GM18951 (cell line): ENCODE results near the gene WNT4.

Experiments
- POLR2A ChIP-seq: IDR thresholded peaks from 4 replicates; pipeline ENCODE4 v1.6.1; 2011; ENCODE audit warnings: mild to moderate bottlenecking; ENCODE audit not compliant: insufficient read length, insufficient read depth; ENCODE audit errors: extremely low read depth
- in situ Hi-C: fragments of 300-500 bp; cut with MboI; formaldehyde crosslinking; loops from one replicate; pipeline ENCODE4 v1.12.0; 2022; ENCODE audit warnings: low sequenced_read_pairs, mixed read lengths, inconsistent platforms; ENCODE audit not compliant: unreplicated experiment

Gene WNT4

DNA sequence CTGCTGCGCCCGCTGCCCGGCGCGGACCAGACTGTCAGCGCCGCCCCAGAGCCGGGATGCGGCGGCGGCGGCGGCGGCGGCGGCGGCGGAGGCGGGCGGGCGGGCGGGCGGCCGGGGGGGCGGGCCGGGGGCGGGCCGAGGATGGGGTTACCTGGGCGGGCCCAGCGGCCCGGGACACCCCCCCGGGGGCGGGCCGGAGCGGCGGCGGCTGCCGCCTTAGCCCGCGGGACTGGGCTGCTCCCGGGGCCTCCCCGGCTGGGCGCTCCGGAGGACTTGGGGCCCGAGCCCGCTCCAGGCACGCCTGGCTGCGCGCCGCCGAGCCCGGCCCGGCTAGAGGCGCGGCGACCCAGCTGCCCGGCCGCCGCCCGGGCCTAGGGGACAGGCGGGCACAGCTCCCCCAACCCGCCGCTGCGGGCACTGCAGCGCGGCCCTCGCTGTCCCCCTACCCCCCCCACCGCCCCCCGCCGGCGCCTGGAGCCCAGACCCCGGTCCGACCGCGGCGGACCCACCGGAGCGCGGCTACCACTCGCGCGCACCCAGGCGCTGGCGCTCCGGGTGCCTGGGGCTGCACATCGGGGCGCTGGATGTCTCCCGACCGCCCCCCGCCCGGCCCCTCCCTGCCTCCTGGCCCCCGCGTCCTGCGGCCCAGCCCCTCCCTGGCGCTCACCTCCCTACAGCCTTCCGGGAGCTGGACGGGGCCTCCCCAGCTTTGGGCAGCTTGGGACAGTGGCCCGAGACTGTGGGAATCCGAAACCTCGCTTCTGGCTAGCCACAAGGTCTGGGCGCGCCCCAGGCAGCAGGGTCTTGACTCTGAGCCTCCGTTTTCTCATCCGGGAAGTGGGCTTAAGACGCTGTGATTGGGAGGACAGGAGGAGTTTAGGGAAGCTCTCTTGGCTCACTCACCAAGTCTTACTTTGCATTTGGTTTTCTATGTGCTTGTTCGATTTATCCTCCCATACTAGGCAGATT is at the start of gene WNT4:
Gene WNT4, minus strand, starts transcription at position 33 of the 969 bp plus-strand sequence. CDS start 175 bp downstream, outside the sequence.
- no peak for TF ChIP-seq POLR2A
- in situ Hi-C loops, result loop anchor here (25.0 kb wide), 1 partner anchor 269 kb away; no protein-coding TSS in a partner anchor

DNA sequence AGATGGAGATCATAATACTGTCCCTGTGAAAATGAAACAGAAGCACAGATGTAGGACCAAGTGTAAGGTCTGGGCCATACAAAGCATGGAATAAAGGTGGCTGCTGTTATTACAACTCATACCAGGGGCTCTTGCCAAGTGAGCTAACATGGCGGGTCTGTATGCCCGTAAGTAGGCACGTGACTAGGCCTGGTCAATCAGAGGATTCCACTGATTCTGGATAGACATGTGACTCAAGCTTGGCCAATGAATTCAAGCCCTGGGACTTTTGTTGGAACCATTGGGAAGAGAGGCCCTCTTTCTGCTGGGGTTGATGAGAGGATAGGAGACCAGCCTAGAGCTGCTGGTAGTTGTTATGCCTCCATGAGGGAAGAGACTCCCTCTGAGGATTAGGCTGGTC is 47.8 kb upstream of the WNT4 start:
- no peak for TF ChIP-seq POLR2A
- in situ Hi-C loops, result no loop called here

DNA sequence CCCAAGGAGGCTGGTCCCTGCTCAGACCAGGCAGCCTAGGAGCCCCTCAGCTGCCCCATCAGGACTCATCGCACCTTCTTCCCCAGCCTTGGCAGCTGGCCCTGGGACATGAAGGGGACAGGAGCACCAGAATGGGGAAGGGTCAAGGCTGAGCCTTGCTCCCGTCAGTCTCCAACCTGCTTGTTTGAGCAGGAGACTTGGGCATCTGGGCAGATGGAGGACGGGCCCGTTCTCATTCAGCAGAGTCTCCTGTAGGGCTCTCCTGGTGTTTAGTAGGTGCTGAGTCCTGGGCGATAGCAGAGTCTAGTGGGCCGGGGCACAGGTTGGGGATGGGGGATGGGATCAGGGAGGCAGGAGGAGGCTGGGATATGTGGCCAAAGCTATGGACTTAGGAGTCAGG is 47.4 kb upstream of the WNT4 start:
- in situ Hi-C loops, result no loop called here
- no peak for TF ChIP-seq POLR2A

DNA sequence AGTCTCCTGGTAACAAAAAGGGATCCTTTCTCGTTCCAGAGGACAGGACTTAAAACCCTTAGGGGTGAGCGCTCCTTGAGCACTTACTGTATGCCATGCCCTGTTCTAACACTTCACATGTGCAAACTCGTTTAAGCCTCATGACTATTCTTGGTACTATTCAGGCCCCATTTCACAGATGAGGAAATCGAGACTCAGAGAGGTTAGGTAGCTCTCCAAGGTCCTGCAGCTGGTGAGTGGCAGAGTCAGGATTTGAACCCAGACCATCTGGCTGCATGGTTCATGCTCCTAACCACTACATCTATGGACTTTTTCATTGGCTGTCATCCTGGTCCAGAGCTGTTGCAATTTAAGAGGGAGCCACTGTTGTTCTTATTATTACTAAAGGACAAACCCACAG is 46.7 kb upstream of the WNT4 start:
- in situ Hi-C loops, result no loop called here
- no peak for TF ChIP-seq POLR2A

DNA sequence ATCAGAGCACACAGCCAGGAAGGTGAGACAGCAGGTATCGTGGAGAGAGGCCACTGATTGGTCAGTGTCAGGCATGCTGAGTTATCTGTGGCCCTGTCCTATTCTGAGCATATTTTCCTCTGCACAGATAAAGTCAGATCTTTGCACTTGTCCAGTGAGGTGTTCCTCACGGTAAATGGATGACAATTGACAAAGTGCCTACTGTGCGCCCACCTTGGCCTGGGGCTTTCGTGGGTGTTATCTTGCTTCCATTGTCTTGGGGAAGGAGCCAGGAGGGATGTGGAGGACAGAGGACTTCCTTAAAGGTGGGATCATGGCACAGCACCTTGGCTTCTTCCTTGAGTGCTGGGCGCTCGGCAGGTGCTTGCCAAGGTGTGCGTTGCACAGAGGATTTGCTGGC is 46.0 kb upstream of the WNT4 start:
- no peak for TF ChIP-seq POLR2A
- in situ Hi-C loops, result no loop called here

DNA sequence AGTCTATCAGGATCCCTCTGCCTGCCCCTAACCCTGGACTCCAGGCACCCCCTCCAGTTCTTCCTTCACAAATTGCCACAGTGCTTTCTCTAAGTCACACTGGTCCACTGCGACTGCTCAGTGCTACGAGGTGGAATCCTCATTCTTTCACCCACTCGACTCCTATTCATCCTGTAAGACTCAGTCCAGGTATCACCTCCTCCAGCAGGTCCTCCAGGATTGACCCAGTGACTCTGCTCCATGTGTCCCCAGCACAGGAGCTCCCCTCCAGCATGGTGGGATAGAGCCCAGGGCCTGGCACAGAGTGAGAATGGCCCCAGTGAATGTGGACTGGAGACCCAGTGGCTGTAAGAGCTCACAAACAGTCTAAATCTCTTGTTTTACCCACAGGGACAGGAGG is 45.5 kb upstream of the WNT4 start:
- in situ Hi-C loops, result no loop called here
- no peak for TF ChIP-seq POLR2A

DNA sequence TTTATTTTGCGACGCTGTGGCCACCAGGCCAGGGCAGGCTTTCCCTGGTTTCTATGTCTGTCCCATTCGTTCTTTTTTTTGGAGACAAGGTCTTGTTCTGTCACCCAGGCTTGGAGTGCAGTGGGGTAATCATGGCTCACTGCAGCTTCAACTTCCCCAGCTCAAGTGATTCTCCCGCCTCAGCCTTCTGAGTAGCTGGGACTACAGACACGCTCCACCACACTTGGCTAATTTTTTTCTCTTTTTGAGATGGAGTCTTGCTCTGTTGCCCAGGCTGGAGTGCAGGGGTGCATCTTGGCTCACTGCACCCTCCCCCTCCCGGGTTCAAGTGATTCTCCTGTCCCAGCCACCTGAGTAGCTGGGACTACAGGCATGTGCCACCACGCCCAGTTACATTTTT is 43.4 kb upstream of the WNT4 start:
- TF ChIP-seq POLR2A, result no peak
- in situ Hi-C loops, result no loop called here

DNA sequence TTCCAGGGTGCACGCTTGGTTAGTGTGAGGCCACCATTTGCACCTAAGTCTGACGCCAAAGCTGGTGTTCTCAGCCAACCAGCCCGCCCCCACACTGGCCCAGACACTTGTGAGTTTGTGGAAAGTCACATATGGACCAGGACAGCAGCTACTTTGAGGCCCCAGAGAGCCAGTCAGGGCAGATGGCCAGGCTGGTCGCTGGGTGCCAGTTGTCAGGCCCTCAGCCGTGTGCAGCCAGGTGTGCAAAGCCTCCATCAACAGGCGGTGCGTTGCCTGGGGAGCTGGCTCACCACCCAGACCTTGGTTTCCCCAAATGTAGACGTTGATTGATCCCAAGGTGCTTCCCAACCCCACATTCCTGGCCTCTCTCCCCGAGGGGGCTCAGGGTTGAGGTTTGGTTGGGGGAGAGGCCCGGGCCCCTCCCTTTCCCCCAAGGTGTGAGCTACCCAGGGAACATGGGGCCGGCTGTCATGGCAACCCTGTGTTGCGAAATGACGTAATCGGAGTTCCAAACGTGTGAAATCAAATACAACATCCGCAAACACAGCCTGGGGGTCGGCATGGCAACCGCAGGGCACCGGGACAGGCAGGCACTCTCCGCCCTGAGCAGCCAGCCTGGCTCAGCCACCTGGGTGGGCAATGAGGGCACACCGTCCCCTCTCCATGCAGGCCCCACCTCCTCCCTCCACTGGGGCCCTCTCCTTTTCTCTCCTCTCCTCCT is 42.2 kb upstream of the WNT4 start:
- in situ Hi-C loops, result no loop called here
- no peak for TF ChIP-seq POLR2A

DNA sequence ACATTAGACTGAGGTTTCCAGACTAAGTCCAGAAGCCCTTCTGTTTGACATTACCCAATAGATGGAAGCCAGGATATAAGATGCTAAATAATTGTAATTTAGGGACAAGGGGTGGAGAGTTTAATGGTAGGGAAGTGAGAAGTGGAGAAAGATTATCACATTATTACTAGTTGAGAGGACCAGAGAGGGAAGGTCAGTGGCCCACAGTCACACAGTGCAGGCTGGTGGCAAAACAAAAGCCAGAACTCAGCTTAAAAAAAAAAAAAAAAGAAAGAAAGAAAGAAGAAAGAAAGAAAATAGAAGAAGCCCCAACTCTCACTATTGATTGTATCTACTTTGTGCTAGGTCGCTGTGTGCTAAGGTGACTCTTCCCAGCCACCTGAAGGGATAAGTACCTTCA is 41.6 kb upstream of the WNT4 start:
- TF ChIP-seq POLR2A, result no peak
- in situ Hi-C loops, result no loop called here

DNA sequence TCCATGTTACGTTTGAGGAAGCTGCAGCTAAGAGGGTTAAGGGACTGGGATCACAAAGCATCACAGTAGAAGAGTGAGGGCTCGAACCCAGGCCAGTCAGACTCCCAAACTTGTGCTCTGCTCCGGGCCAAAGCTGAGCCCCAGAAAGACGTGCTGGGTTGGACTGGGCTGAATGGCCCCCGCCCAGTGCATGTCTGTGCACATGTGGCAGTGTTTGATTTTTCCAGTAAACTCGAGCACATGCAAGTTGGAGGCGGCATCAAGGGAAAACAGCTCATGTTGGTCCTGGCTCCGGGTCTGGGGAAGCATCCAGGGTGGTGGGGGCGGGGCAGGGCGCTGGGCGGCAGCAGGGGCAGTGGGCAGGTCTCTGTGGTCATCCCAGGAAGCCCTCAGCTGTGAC is 39.8 kb upstream of the WNT4 start:
- in situ Hi-C loops, result no loop called here
- TF ChIP-seq POLR2A, result no peak

DNA sequence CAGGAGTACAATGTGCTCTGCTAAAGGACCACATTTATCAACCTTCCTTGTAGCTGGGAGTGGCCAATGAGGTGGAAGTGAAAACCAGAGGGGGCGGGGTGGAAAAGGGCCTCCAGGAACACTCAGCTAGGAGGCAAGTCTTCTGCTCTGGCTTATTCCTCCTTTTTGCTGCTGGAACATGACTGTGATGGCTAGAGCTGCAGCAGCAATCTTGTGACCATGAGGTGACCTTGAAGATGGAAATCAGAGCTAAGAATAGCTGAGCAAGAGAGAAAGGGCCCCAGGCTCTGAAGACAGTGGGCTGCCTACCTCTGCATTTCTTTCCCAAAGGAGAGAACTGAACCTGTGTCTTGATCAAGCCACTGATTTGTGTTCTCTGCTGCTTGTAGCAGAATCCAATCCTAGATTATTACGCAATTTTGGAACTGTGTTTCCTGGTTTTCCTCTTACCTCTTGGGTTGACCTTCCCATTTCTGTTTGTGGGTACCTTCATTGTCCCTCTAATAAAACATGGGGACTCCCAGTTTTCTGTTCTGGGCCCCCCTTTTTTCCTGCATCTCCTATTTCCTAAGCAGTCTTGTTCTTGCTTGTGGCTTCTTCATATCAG is 36.4 kb upstream of the WNT4 start:
- no peak for TF ChIP-seq POLR2A
- in situ Hi-C loops, result no loop called here

DNA sequence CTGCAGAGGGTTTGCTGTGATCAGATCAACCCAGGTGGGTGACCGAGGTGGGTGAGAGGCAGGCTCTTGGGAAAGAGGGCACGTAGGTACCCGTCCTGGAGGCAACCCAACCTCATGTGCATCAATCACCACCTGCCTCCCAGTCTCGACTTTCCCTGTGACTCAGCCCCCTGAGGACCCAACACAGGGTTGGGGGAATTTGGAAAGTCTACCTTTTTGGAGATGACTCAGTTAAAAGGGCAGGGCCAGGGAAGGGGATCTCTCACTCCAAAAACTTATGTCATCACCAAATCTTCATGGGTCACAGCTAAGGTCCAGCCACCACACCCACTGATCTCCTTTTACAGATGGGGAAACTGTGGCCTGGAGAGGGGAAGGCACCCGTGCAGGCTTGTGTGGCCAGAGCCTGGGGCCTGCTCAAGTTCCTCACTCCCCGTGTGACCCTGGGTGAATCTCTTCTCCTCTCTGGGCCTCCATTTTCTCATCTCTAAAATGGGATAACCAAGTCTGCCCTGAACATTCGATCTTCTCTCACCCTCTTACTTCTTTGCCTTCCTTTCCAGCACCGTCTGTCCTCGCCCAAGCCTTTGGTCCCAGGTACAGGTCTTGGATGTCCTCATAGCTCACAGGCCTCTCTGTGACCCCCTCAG is 34.6 kb upstream of the WNT4 start:
- in situ Hi-C loops, result no loop called here
- TF ChIP-seq POLR2A, result no peak

DNA sequence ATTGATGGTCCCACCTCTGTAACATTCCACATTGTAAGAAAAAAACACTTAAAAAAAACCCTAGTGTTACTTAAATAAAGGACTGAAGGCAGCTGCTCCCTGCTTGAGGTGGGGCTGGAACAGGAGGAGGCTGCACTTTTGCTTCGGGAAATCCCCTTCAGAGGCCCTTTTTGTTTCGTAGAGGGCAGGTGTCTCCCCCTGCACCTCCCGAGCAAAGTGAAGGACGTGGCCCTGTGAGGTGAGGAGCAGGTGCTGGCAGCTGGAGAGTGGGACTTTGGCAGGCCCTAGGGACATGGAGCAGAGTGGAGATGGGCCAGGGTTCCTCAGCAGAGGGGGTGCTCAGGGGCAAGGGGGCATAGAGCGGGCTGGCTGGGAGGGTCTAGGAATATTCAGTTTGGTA is 33.4 kb upstream of the WNT4 start:
- in situ Hi-C loops, result no loop called here
- no peak for TF ChIP-seq POLR2A
